Effector memory CD4-positive, alpha-beta T cell (primary cell): ENCODE measurements around the gene TRMU.

Experiments used
- DNase-seq, 3 donors: peaks; one replicate each; pipeline ENCODE4 v3.0.0-alpha.2; 2020
- H3K27ac ChIP-seq: 2 replicates; pipeline ENCODE4 v1.7.0; 2013; ENCODE audit warnings: mild to moderate bottlenecking, low read length, moderate library complexity; ENCODE audit not compliant: insufficient read depth, poor library complexity, severe bottlenecking
- H3K27me3 ChIP-seq: replicated peaks from 2 replicates; pipeline ENCODE4 v1.7.0; 2013; ENCODE audit warnings: mild to moderate bottlenecking, low read length; ENCODE audit not compliant: insufficient read depth, control insufficient read depth, poor library complexity, severe bottlenecking
- H3K36me3 ChIP-seq: 2 replicates; pipeline ENCODE4 v1.7.0; 2013; ENCODE audit warnings: mild to moderate bottlenecking, low read length, moderate library complexity; ENCODE audit not compliant: control insufficient read depth, insufficient read depth
- H3K4me1 ChIP-seq: 2 replicates; pipeline ENCODE4 v1.7.0; 2013; ENCODE audit warnings: low read length, mild to moderate bottlenecking; ENCODE audit not compliant: control insufficient read depth, insufficient read depth, poor library complexity, severe bottlenecking
- H3K4me3 ChIP-seq: 2 replicates; pipeline ENCODE4 v1.7.0; 2013; ENCODE audit warnings: low read length, low read depth, mild to moderate bottlenecking; ENCODE audit not compliant: insufficient read depth, poor library complexity, severe bottlenecking
- H3K9me3 ChIP-seq: 2 replicates; pipeline ENCODE4 v1.7.0; 2013; ENCODE audit warnings: mild to moderate bottlenecking, low read length, moderate library complexity; ENCODE audit not compliant: control insufficient read depth

Gene TRMU

GRCh38 chr22:46320716-46321386, 14.7 kb upstream of the TRMU start:
- H3K9me3 ChIP-seq = no peaks in the 10 kb centered on the region
- no peaks in the 10 kb centered on the region for H3K36me3 ChIP-seq
- no peak overlapping the region for H3K4me3 ChIP-seq
- DNase-seq = no peak
- H3K4me1 ChIP-seq = no peaks in the 10 kb centered on the region
- no peaks in the 10 kb centered on the region for H3K27me3 ChIP-seq
- H3K27ac ChIP-seq = no peak overlapping the region

- Histone ChIP-seq H3K9me3 (no peaks in the 10 kb centered on the region), H3K36me3 (no peaks in the 10 kb centered on the region), H3K27ac (no peak overlapping the region), H3K4me3 (no peak overlapping the region), H3K27me3 (no peaks in the 10 kb centered on the region), H3K4me1 (no peaks in the 10 kb centered on the region)
- no peak for DNase-seq
Observed at GRCh38 chr22:46322711-46323110, 12.8 kb upstream of the TRMU start.

- no peaks in the 10 kb centered on the region for H3K4me1 ChIP-seq
- H3K4me3 ChIP-seq = no peak overlapping the region
- no peaks in the 10 kb centered on the region for H3K36me3 ChIP-seq
- H3K9me3 ChIP-seq = no peaks in the 10 kb centered on the region
- H3K27me3 ChIP-seq = no peaks in the 10 kb centered on the region
- H3K27ac ChIP-seq = no peak overlapping the region
- DNase-seq = no peak
Observed at GRCh38 chr22:46323162-46323561, 12.4 kb upstream of the TRMU start.

GRCh38 chr22:46326066-46326680, 9.3 kb upstream of the TRMU start:
- Histone ChIP-seq H3K27ac (no peak overlapping the region), H3K4me3 (no peak overlapping the region), H3K4me1 (no peaks in the 10 kb centered on the region), H3K36me3 (no peaks in the 10 kb centered on the region), H3K27me3 (no peaks in the 10 kb centered on the region), H3K9me3 (no peaks in the 10 kb centered on the region)
- DNase-seq = no peak

GRCh38 chr22:46327691-46328465, 7.6 kb upstream of the TRMU start:
- DNase-seq = no peak
- no peak overlapping the region for H3K4me3 ChIP-seq
- H3K4me1 ChIP-seq = no peaks in the 10 kb centered on the region
- no peak overlapping the region for H3K27ac ChIP-seq
- no peaks in the 10 kb centered on the region for H3K36me3 ChIP-seq
- no peaks in the 10 kb centered on the region for H3K27me3 ChIP-seq
- H3K9me3 ChIP-seq = no peaks in the 10 kb centered on the region

GRCh38 chr22:46328797-46329196, 6.7 kb upstream of the TRMU start:
- DNase-seq = no peak
- no peaks in the 10 kb centered on the region for H3K36me3 ChIP-seq

GRCh38 chr22:46329616-46330015, 5.9 kb upstream of the TRMU start:
- no peaks in the 10 kb centered on the region for H3K9me3 ChIP-seq
- H3K36me3 ChIP-seq = no peaks in the 10 kb centered on the region
- H3K4me3 ChIP-seq = no peak overlapping the region
- H3K4me1 ChIP-seq = no peaks in the 10 kb centered on the region
- no peak overlapping the region for H3K27ac ChIP-seq
- no peak for DNase-seq
- no peaks in the 10 kb centered on the region for H3K27me3 ChIP-seq

More at GRCh38 chr22:46328797-46329196, 6.7 kb upstream of the TRMU start:
- no peak overlapping the region for H3K4me3 ChIP-seq
- no peaks in the 10 kb centered on the region for H3K4me1 ChIP-seq
- H3K9me3 ChIP-seq = no peaks in the 10 kb centered on the region
- no peaks in the 10 kb centered on the region for H3K27me3 ChIP-seq
- H3K27ac ChIP-seq = no peak overlapping the region

GRCh38 chr22:46330426-46330825, 5.1 kb upstream of the TRMU start:
- H3K27ac ChIP-seq = no peak overlapping the region
- H3K4me1 ChIP-seq = no peaks in the 10 kb centered on the region
- DNase-seq = no peak
- H3K4me3 ChIP-seq = no peak overlapping the region
- H3K27me3 ChIP-seq = no peaks in the 10 kb centered on the region
- no peaks in the 10 kb centered on the region for H3K36me3 ChIP-seq
- no peaks in the 10 kb centered on the region for H3K9me3 ChIP-seq

GRCh38 chr22:46331496-46331895, 4.0 kb upstream of the TRMU start:
- no peak for DNase-seq
- Histone ChIP-seq H3K36me3 (no peaks in the 10 kb centered on the region), H3K4me3 (no peak overlapping the region), H3K4me1 (peaks cover 4% of the 10 kb centered on the region), H3K9me3 (no peaks in the 10 kb centered on the region), H3K27me3 (no peaks in the 10 kb centered on the region), H3K27ac (no peak overlapping the region)
